Left ventricle myocardium superior (tissue), 1 donor: ENCODE data around the gene CPZ. TPM values are rescaled to one million over a fixed set of nuclear protein-coding genes. Genes with fewer than 3 reads are reported as not detected.
"Not testable (repeated sequence)": the region's sequence is repeated elsewhere in the genome, so short reads cannot be mapped to it uniquely, and the experiment has no call there.

ENCODE experiments used
- ATAC-seq: fragments of 200-7000 bp; cut with Tn5 transposase; one replicate; pipeline ENCODE4 v1.9.1; 2020; ENCODE audit warnings: mild to moderate bottlenecking, moderate library complexity
- DNase-seq: peaks from one replicate; pipeline ENCODE4 v3.0.0-alpha.2; 2020
- intact Hi-C: fragments of 100-400 bp; cut with micrococcal nuclease; formaldehyde crosslinking; loops from one replicate; pipeline ENCODE4 v1.11.0; 2022
- total RNA-seq: library from RNA; stranded (reverse); fragmentation: NEBNext Ultra II Directional; extraction: Animal tissue kit (Norgen Biotek cat#: 25700); gene quantifications from one replicate; pipeline ENCODE4 v1.2.1, GENCODE V29; 2021
- donor health status: DM: no; HTN: yes; CAD: no; lungs with severe emphysema.

Gene CPZ
- total RNA-seq, 1 donor from 2014 or later = 1.2 TPM

DNA sequence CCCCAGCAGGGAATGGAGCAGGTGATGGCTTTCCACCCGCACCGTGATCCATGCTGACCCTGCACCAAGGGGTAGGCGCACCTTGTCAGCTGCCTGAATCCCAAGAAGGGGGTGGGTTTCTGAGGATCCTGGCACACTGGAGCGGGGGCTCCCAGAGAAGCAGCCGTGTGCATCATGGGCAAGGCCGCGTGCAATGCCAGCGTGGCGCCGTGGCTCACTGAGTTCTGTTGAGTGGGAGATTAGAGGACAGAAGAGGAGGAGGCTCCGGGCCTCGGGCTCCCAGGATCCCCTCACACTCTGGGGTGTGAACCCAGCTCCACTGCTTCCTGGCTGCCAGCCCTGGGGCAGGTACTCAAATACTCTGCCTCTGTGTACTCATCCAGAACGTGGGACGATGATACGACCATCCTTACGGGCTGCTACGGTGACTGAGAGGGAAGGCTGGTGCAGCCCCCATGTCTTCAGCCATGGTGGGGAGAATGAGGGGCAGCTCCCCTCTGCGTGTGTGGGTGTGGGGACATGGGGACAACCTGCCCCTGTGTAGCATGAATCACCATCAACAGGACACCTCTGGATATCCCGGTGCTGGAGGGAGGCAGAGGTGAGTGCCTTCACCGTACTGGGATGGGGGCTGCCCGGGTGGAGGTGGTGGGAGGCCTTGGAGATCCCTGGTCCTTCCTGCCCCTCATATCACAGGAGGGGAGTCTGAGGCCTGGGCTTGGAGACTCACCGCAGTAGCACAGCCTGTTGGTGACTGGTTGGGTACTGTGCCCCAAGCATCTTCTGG lies 52.6 kb downstream of the CPZ start:
- intact Hi-C loops = no loop called here
- no peak for ATAC-seq
- no peak for DNase-seq

- DNase-seq (no peak), ATAC-seq (no peak)
- intact Hi-C loops = no loop called here
Observed at GRCh38 chr4:8645753-8646124, 53.2 kb downstream of the CPZ start.

DNA sequence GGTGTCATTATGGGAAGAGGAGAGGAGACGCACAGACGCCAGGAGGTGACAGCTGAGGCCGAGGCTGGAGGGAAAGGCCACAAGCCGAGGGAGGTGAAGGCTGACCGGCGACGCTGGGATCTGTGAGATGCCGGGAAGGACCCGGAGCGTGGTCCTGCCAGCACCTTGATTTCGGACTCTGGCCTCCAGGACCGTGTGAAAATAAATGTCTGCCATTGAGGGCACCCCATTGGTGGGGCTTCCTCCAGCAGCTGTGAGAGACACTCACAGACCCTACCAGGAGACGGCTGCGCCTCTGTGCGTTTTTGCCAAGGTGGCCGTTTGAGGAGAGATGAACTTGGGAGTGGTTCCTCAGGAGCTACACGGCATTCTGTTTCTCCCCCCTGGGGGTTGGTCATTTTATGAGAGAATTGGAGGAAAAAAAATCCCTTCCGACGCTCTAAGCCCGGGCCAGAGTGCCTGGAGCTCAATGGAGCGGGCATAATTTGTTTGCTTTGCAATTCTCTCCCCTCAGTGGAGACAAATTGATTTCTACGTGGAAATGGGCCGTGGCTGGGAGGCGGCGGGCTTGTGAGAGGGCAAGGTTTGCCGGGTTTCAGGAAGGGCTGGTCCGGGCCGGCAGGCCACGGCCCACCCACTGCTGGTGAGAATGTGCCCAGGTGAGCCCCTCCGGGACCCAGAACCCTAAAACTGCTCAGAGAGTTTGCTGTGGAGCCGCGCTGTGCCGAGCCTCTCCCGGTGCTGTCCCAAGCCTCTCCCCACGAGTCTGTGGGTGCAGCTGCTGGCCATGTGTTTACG lies 53.9 kb downstream of the CPZ start:
- no peak for ATAC-seq
- no peak for DNase-seq

DNA sequence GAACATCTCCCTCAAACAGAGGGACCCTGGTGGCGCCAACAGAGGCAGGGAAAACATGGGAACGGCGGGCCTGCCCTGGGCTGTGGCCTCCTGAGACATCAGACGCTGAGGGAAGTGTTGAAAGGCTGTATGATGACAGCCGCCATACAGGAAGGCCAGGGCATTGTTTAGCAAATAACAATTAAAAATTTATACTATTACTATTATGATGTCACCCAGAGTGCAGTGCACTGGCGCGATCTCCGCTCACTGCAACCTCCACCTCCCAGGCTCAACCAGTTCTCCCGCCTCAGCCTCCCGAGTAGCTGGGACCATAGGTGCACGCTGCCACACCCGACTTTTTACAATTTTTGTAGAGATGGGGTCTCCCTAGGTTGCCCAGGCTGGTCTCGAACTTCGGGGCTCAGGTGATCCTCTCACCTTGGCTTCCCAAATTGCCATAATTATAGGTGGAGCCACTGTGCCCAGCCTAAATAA lies 54.6 kb downstream of the CPZ start:
- intact Hi-C loops = no loop called here
- no peak for DNase-seq
- no peak for ATAC-seq

More for the DNA sequence above, 53.9 kb downstream of the CPZ start:
- intact Hi-C loops = no loop called here

- intact Hi-C loops = no loop called here
- ATAC-seq (no peak), DNase-seq (no peak)
Observed at GRCh38 chr4:8647626-8648025, 55.1 kb downstream of the CPZ start.

GRCh38 chr4:8648296-8648695 lies 55.7 kb downstream of the CPZ start:
- DNase-seq (no peak), ATAC-seq (no peak)

GRCh38 chr4:8648816-8649630 lies 56.5 kb downstream of the CPZ start:
- DNase-seq = no peak
- intact Hi-C loops = no loop called here
- ATAC-seq = no peak

More at GRCh38 chr4:8648296-8648695, 55.7 kb downstream of the CPZ start:
- intact Hi-C loops = no loop called here

DNA sequence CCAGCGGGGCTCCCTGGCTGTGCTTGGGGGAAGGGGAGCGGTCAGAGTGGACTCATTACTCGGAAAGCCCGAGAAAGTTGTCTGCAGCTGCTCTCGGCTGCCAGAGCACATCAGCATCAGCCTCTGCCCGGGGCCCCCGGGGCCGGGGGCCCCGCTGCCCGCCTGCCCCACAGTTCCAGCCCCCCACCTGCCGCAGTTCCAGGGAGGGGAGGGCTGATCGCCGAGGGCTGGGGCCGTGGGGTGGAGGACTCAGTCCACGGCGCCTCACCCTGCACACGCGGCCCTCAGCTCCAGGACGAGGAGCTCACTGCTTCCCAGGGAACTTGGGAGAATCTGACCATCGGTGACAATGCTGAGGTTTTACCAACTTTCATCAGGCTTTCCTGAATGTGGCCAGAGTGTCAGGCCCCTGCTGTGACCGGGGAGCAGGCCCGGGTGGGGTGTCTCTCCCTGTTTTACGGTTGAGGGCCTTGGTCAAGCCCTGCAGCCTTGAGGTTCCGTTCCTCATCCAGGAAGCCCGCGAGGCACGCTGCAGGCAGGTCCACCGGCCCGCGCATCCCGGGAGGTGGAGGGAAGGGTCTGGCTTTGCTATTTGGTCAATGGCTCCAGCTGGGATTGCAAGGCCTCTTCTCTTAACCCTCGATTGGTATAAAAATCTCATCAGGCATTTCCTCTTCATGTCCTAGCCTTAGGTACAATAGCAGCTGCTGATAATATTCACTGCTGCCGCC lies 57.2 kb downstream of the CPZ start:
- intact Hi-C loops = no loop called here
- ATAC-seq (no peak), DNase-seq (no peak)

DNA sequence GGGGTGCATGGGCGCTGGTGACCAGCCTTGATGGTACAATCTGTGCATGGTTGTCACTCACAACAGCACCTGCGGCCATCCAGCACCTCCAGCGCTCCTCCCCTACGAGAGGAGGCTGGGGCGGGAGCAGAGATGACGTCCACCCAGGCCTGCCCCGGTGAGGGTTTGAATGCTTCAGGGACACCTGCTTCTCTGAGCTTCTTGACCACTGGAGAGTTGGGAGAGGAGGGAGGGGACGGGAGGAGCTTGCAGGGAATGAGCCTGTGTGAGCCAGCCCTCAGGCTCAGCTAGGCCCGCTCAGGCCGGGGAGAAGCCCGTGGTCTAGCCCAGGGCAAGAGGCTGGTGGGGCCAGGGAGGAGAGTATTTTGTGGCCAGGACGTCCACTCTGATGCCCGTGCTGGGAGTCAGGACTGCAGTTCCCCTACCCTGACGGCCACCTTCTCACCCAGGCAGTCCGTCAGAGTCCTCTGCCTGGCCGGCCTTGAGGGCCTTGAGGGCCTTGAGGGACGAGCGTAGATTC lies 59.2 kb downstream of the CPZ start:
- DNase-seq (no peak), ATAC-seq (no peak)
- intact Hi-C loops = no loop called here

- ATAC-seq = no peak
- no peak for DNase-seq
- intact Hi-C loops = no loop called here
Observed at GRCh38 chr4:8652181-8653078, 59.9 kb downstream of the CPZ start.

- ATAC-seq (no peak), DNase-seq (no peak)
- intact Hi-C loops = no loop called here
Observed at GRCh38 chr4:8653326-8654000, 60.9 kb downstream of the CPZ start.

DNA sequence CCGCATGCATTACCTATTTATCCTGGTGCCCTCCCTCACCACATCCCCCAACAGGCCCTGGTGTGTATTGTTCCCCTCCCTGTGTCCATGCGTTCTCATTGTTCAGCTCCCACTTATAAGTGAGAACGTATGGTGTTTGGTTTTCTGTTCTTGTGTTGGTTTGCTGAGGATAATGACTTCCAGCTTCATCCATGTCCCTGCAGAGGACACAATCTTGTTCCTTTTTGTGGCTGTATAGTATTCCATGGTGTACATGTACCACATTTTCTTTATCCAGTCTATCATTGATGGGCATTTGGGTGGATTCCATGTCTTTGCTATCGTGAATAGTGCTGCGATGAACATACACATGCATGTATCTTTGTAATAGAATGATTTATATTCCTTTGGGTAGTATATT lies 61.6 kb downstream of the CPZ start:
- ATAC-seq, DNase-seq, intact Hi-C loops: not testable (repeated sequence)

DNA sequence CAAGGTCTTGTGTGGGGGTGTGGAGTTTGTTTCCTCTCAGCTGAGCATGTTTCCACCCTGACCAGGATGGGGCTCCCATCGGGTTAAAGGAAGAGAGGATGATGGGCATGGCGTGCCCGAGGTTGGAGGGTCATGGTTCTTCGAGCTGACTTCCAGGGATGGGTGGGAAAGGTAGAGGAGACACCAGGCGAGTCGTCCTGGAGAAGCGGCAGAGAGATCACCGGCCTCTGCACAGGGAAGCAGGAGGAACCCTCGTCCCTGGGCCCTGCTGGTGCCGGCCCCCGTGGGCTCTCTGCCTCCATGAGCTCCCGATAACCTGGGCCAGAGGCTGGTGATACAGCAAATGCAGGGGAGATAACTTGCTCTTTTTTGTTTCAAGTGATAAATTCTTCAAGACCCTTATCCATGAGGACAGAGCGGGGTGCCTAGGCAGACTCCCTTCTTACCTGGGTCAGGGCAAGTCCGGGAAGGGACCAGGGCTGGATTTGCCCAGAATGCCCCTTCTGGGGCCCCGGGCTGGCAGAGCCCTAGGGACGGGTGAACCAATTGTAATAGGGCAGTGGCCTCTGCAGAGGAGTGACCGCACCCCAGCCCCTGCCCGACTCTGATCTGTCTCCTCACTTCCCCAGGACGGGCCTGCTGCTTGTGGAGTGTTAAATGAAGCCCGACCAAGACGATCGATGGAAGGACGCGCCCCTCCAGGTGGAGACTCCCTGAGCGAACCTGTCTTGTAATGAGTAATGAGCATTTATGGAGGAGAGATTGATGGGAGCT lies 63.0 kb downstream of the CPZ start:
- intact Hi-C loops = no loop called here
- ATAC-seq = no peak
- no peak for DNase-seq

GRCh38 chr4:8656185-8656517 lies 63.6 kb downstream of the CPZ start:
- ATAC-seq (no peak), DNase-seq (no peak)
- intact Hi-C loops = no loop called here

GRCh38 chr4:8656711-8657380 lies 64.3 kb downstream of the CPZ start:
- intact Hi-C loops = no loop called here
- no peak for DNase-seq
- no peak for ATAC-seq

GRCh38 chr4:8657381-8658088 lies 65.0 kb downstream of the CPZ start:
- intact Hi-C loops = no loop called here
- no peak for DNase-seq
- no peak for ATAC-seq
